B cell (primary cell): ENCODE measurements around the gene PLAC1. TPM values are rescaled to one million over a fixed set of nuclear protein-coding genes. Genes with fewer than 3 reads are reported as not detected.

Experiments used
- ATAC-seq: fragments of 200-7000 bp; cut with Tn5 transposase; one replicate; pipeline ENCODE4 v1.10.0; 2021; ENCODE audit warnings: low read depth, mild to moderate bottlenecking, moderate number of reproducible peaks, moderate library complexity
- CTCF ChIA-PET: fragments of 350-600 bp; sonication (Branson Sonifier 250); formaldehyde crosslinking; loops from one replicate; lab custom pipeline; 2021; ENCODE audit warnings: antibody characterized with exemption, inconsistent platforms; lab: Charles Lee
- POLR2A ChIA-PET: fragments of 350-600 bp; sonication (Branson Sonifier 250); formaldehyde crosslinking; loops from one replicate; lab custom pipeline; 2021; ENCODE audit warnings: antibody characterized with exemption; lab: Charles Lee
- DNase-seq: peaks from one replicate; pipeline ENCODE4 v3.0.0; 2013
- H2AFZ ChIP-seq: 2 replicates; pipeline ENCODE4 v1.6.1; 2012; ENCODE audit warnings: mild to moderate bottlenecking, low read depth, low read length; ENCODE audit not compliant: insufficient read depth, poor library complexity, severe bottlenecking
- H3K27ac ChIP-seq, 2 donors: 1 replicate in 1 of 2; 2 replicates in 1 of 2; pipeline ENCODE4 v1.5.1; 2012 to 2013; ENCODE audit warnings: low read length in 2 of 2, mild to moderate bottlenecking in 2 of 2, moderate library complexity in 1 of 2
- H3K27me3 ChIP-seq, 4 experiments: fragments of 200-600 bp in 1 of 4; sonication (generic) in 1 of 4; replicated peaks in 1 of 4; 1 replicate in 2 of 4; 2 replicates in 2 of 4; pipeline versions ENCODE4 v1.6.1 to v1.7.0; 2013 to 2016; ENCODE audit warnings: low read length in 3 of 4, mild to moderate bottlenecking in 2 of 4, mixed read lengths in 1 of 4, moderate library complexity in 1 of 4; ENCODE audit not compliant: insufficient read depth in 4 of 4, control insufficient read depth in 3 of 4; ENCODE audit errors: control extremely low read depth in 1 of 4
- H3K36me3 ChIP-seq, 2 experiments: replicated peaks in 1 of 2; 1 replicate in 1 of 2; 2 replicates in 1 of 2; pipeline versions ENCODE4 v1.6.1 to v1.7.1; 2013; ENCODE audit warnings: low read length in 1 of 2; ENCODE audit not compliant: insufficient read depth in 2 of 2, control insufficient read depth in 1 of 2; ENCODE audit errors: control extremely low read depth in 1 of 2, extremely low read depth in 1 of 2
- H3K4me1 ChIP-seq, 2 donors: fragments of 200-600 bp in 1 of 2; sonication (generic) in 1 of 2; 1 replicate in 1 of 2; 2 replicates in 1 of 2; pipeline versions ENCODE4 v1.5.1 to v1.6.1; 2013 to 2017; ENCODE audit warnings: low read length in 2 of 2; ENCODE audit not compliant: control insufficient read depth in 2 of 2, insufficient read depth in 2 of 2
- H3K4me2 ChIP-seq: replicated peaks from 2 replicates; pipeline ENCODE3; 2012; ENCODE audit warnings: mild to moderate bottlenecking, low read depth, low read length; ENCODE audit not compliant: poor library complexity, severe bottlenecking
- H3K4me3 ChIP-seq, 5 experiments: fragments of 200-600 bp in 1 of 5; sonication (generic) in 1 of 5; 1 replicate in 3 of 5; 2 replicates in 2 of 5; pipeline versions ENCODE4 v1.5.1 to v1.7.0; 2011 to 2016; ENCODE audit warnings: low read length in 4 of 5, mild to moderate bottlenecking in 4 of 5, low read depth in 2 of 5, control low read depth in 1 of 5, moderate library complexity in 1 of 5; ENCODE audit not compliant: insufficient read depth in 1 of 5; ENCODE audit errors: control extremely low read depth in 1 of 5, extremely low read depth in 1 of 5
- H3K79me2 ChIP-seq: fragments of 200-600 bp; sonication (generic); one replicate; pipeline ENCODE4 v1.6.0; 2016; ENCODE audit warnings: low read length; ENCODE audit not compliant: control insufficient read depth, insufficient read depth
- H3K9ac ChIP-seq: fragments of 200-600 bp; sonication (generic); 2 replicates; pipeline ENCODE4 v1.6.1; 2017; ENCODE audit warnings: mild to moderate bottlenecking, low read length, moderate library complexity
- H3K9me3 ChIP-seq, 3 donors: one replicate each; pipeline versions ENCODE4 v1.6.1 to v1.7.1; 2013; ENCODE audit warnings: low read length in 2 of 3; ENCODE audit not compliant: control insufficient read depth in 2 of 3, insufficient read depth in 1 of 3; ENCODE audit errors: control extremely low read depth in 1 of 3
- H4K20me1 ChIP-seq: 2 replicates; pipeline ENCODE4 v1.6.0; 2012; ENCODE audit warnings: mild to moderate bottlenecking, low read length; ENCODE audit not compliant: insufficient read depth, control insufficient read depth, poor library complexity, severe bottlenecking
- H3K27ac Mint-ChIP-seq: one replicate; pipeline ENCODE4 v1.8.0; 2021; ENCODE audit warnings: mixed read lengths
- H3K27me3 Mint-ChIP-seq: one replicate; pipeline ENCODE4 v1.8.0; 2021; ENCODE audit warnings: mixed read lengths
- H3K4me1 Mint-ChIP-seq: one replicate; pipeline ENCODE4 v1.8.0; 2021; ENCODE audit warnings: mixed read lengths
- H3K4me3 Mint-ChIP-seq: one replicate; pipeline ENCODE4 v1.8.0; 2021; ENCODE audit warnings: mixed read lengths
- H3K9me3 Mint-ChIP-seq: one replicate; pipeline ENCODE4 v1.8.0; 2022; ENCODE audit warnings: mixed read lengths; ENCODE audit not compliant: insufficient read depth
- CTCF ChIP-seq: fragments of 200-600 bp; IDR thresholded peaks from one replicate; pipeline ENCODE4 v1.8.0; 2022; ENCODE audit warnings: antibody characterized with exemption, mild to moderate bottlenecking
- EZH2 ChIP-seq: IDR thresholded peaks from 2 replicates; pipeline ENCODE4 v1.6.1; 2012; ENCODE audit warnings: borderline replicate concordance, low read depth, mild to moderate bottlenecking, moderate library complexity, low read length; ENCODE audit not compliant: insufficient read depth, poor library complexity, severe bottlenecking
- WGBS: methylation state at CpG from one replicate; pipeline ENCODE4 v1.1.5; 2013; ENCODE audit warnings: missing lambda C conversion rate; ENCODE audit not compliant: insufficient coverage; 5-methylcytosine and 5-hydroxymethylcytosine counted together
- intact Hi-C: fragments of 100-400 bp; cut with micrococcal nuclease; formaldehyde crosslinking; loops from one replicate; pipeline ENCODE4 v1.10.0; 2022
- polyA plus RNA-seq: library from polyadenylated mRNA; depleted of rRNA; stranded (reverse); fragments of >200 nt; gene quantifications from 2 replicates; pipeline ENCODE4 v1.2.3, GENCODE V29; 2012
- small RNA-seq: library from RNA; depleted of rRNA; stranded (forward); fragments of <200 nt; gene quantifications from one replicate; pipeline ENCODE3, GENCODE V24; 2012; ENCODE audit warnings: low replicate concordance, low read depth; ENCODE audit not compliant: insufficient read length
- total RNA-seq, 2 donors: library from RNA; stranded (reverse); fragments of 120-200 nt in 1 of 2; gene quantifications; 1 replicate in 1 of 2; 2 replicates in 1 of 2; pipeline versions ENCODE4 v1.2.3 to v1.2.4, GENCODE V29; 2013 to 2022

The PLAC1 gene
- total and polyA plus RNA-seq, 2 donors (not counting 1 experiment from before 2014, with no cell fraction given), result not detected

GRCh38 chrX:134520860-134521390 lies 137.3 kb downstream of the PLAC1 start:
- no peak for DNase-seq
- TF ChIP-seq EZH2, result no peak
- no peak for TF ChIP-seq CTCF
- no peaks in the 10 kb centered on the region for H3K9me3 ChIP-seq
- intact Hi-C loops, result no loop called here
- no peaks in the 10 kb centered on the region for H3K27me3 Mint-ChIP-seq
- no peaks in the 10 kb centered on the region for H3K36me3 ChIP-seq
- H3K27ac Mint-ChIP-seq, result no peak overlapping the region
- POLR2A ChIA-PET, result no interaction called here
- H3K4me2 ChIP-seq, result no peak overlapping the region
- no peaks in the 10 kb centered on the region for H3K9me3 Mint-ChIP-seq
- no peaks in the 10 kb centered on the region for H3K4me1 ChIP-seq
- no peaks in the 10 kb centered on the region for H4K20me1 ChIP-seq
- no peak overlapping the region for H2AFZ ChIP-seq
- H3K9ac ChIP-seq, result no peak overlapping the region
- H3K4me1 Mint-ChIP-seq, result no peaks in the 10 kb centered on the region
- H3K4me3 Mint-ChIP-seq, result no peak overlapping the region
- no peak overlapping the region for H3K4me3 ChIP-seq
- H3K79me2 ChIP-seq, result no peaks in the 10 kb centered on the region
- 83% methylated on average over 1 of the region's 3 CpGs for WGBS
- CTCF ChIA-PET, result interaction anchor here (0.9 kb wide), 1 partner anchor 262 kb away, joined by 4 read pairs; no protein-coding TSS in a partner anchor
- ATAC-seq, result no peak
- no peak overlapping the region for H3K27ac ChIP-seq
- H3K27me3 ChIP-seq, result no peaks in the 10 kb centered on the region

Small RNA genes within 50 kb of the gene (small RNA-seq; reads per million reads assigned to genes)
- not detected for gene AC004383.1
- not detected for gene MIR450A1
- not detected for gene MIR450A2
- not detected for gene MIR450B
- gene MIR503, result not detected
- gene MIR542, result not detected

Other genes starting within 250 kb of the PLAC1 start
- gene HPRT1, start 198.3 kb downstream of the PLAC1 start, total RNA-seq, result 19.5 and 22.7 TPM in 2 replicates
- gene HPRT1, start 198.3 kb downstream of the PLAC1 start, polyA plus RNA-seq, result 6.6 and 12.4 TPM in 2 replicates
- gene PABIR2, start 138.7 kb upstream of the PLAC1 start, total RNA-seq, result 37.1 and 43.8 TPM in 2 replicates
- gene PABIR2, start 138.7 kb upstream of the PLAC1 start, polyA plus RNA-seq, result 35.0 and 53.3 TPM in 2 replicates